NB4 (cell line): ENCODE results near the gene ZBP1.

Experiments
- DNase-seq: peaks from one replicate; pipeline ENCODE4 v3.0.0; 2010; ENCODE audit warnings: low read depth
- H3K4me3 ChIP-seq: one replicate; pipeline ENCODE4 v1.5.1; 2011; ENCODE audit warnings: mild to moderate bottlenecking, low read depth, low read length, moderate library complexity
- CTCF ChIP-seq: IDR thresholded peaks from one replicate; pipeline ENCODE4 v1.5.1; 2012; ENCODE audit warnings: low read depth, low read length
- MAX ChIP-seq: IDR thresholded peaks from 2 replicates; pipeline ENCODE4 v1.6.1; 2011; ENCODE audit warnings: low read depth, low read length
- MYC ChIP-seq: IDR thresholded peaks from 2 replicates; pipeline ENCODE4 v1.6.1; 2011; ENCODE audit warnings: low read depth, low read length
- POLR2A ChIP-seq: IDR thresholded peaks from 2 replicates; pipeline ENCODE4 v1.6.1; 2011; ENCODE audit warnings: mild to moderate bottlenecking; ENCODE audit not compliant: insufficient read length; ENCODE audit errors: extremely low read depth

The ZBP1 gene

GRCh38 chr20:57587989-57588377 is 32.2 kb downstream of the ZBP1 start:
- no peak for DNase-seq
- H3K4me3 ChIP-seq, result no peak overlapping the region
- no peak for TF ChIP-seq POLR2A
- TF ChIP-seq MAX, result no peak
- no peak for TF ChIP-seq CTCF
- no peak for TF ChIP-seq MYC

- DNase-seq, result no peak
- TF ChIP-seq CTCF (no peak), MYC (no peak), MAX (no peak)
- H3K4me3 ChIP-seq, result no peak overlapping the region
These were observed 32.8 kb downstream of the ZBP1 start for GRCh38 chr20:57587278-57587988.

GRCh38 chr20:57586943-57587277 is 33.3 kb downstream of the ZBP1 start:
- TF ChIP-seq MAX (no peak), MYC (no peak), CTCF (no peak), POLR2A (no peak)
- no peak overlapping the region for H3K4me3 ChIP-seq
- no peak for DNase-seq

- H3K4me3 ChIP-seq, result no peak overlapping the region
- no peak for TF ChIP-seq CTCF
- no peak for TF ChIP-seq POLR2A
- no peak for TF ChIP-seq MAX
- no peak for TF ChIP-seq MYC
- DNase-seq, result no peak
These were observed 33.8 kb downstream of the ZBP1 start for GRCh38 chr20:57586370-57586793.

GRCh38 chr20:57585466-57586213 is 34.6 kb downstream of the ZBP1 start:
- DNase-seq, result no peak
- no peak for TF ChIP-seq CTCF
- no peak for TF ChIP-seq MAX
- no peak for TF ChIP-seq MYC
- no peak for TF ChIP-seq POLR2A

More at GRCh38 chr20:57585466-57586213, 34.6 kb downstream of the ZBP1 start:
- no peak overlapping the region for H3K4me3 ChIP-seq
